ENCODE data around the gene GJB3.
"Not testable (repeated sequence)": the region's sequence is repeated elsewhere in the genome, so short reads cannot be mapped to it uniquely, and the experiment has no call there.

The GJB3 gene

GRCh38 chr1:34761176-34761761, 19.7 kb upstream of the GJB3 start:
- DNase-seq = no peak

GRCh38 chr1:34761776-34762307, 19.2 kb upstream of the GJB3 start:
- DNase-seq = no peak

DNA sequence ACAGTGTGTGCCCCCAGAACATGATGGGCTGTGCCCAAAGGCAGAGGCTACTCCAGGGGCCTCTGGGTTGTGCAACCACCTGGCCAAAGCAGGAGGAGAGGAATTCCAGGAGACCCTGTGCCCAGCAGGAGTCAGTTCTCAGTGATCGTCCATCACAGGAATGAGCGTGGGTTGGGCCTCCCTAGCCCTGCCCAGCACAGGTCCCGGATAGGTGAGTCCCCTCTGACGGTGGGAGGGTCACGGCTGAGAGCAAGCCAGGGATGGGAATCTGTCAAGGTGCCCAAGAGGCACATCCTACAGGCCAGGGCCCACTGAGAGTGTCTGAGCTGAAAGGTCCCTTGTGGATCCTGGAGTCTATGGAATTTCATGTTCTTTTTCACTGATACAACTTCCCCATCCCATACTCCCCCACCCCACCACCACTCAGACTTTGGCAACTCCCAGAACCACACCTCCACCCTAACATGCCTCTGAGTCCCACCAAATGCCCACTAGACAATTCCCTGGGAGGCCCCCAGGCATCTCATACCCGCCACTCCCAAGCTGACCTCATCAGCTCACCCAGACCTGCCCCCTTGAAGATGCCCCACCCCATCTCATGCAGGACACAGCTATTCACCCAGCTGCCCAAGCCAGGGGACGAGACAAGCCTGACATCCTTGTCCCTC, 18.4 kb upstream of the GJB3 start:
- no peak for DNase-seq

- no peak for DNase-seq
These were observed 17.8 kb upstream of the GJB3 start for GRCh38 chr1:34763142-34763781.

DNA sequence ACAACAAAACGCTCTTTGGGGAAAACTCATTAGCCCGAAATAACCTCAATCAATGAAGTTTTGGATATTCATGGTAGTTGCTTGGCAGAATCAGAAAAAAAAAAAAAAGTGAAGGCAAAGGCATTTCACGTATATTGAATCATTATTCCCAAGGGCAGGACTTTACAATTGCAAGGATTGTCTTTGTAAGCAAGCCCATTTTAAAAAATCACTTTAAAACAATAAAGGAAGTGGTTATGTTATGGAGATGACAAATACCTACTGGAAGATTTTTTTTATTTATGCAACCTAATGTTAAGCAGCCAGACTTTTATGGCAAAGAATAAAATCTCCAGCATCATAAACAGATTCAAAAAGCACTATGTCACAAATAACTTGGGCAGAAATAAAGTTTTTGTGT, 12.2 kb upstream of the GJB3 start:
- no peak for DNase-seq

- no peak for DNase-seq
These were observed 10.0 kb upstream of the GJB3 start for GRCh38 chr1:34770891-34771504.

GRCh38 chr1:34771573-34772371, 9.2 kb upstream of the GJB3 start:
- DNase-seq = no peak

GRCh38 chr1:34773114-34773513, 7.9 kb upstream of the GJB3 start:
- DNase-seq = not testable (repeated sequence)

DNA sequence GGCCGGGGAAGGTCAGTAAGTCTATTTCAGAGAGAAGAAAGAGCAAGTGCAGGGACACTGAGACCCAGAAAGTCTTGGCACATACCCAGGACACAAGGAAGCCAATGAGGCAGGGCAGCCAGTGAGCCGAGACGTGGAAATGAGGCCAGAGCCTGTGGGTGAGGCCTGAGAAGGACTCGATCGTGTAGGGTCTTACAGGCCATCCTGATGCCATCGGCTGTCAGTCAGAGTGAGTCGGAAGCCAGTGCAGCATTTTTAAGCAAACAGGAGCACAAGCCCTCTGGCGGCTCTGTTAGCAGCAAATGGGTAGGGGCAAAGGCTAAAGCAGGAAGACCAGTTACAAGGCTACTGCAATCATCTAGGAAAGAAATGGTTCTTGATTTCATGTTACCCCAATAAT, 6.1 kb upstream of the GJB3 start:
- no peak for DNase-seq

GRCh38 chr1:34776911-34777310, 4.1 kb upstream of the GJB3 start:
- DNase-seq = no peak

GRCh38 chr1:34777519-34778321, 3.3 kb upstream of the GJB3 start:
- DNase-seq = no peak

DNA sequence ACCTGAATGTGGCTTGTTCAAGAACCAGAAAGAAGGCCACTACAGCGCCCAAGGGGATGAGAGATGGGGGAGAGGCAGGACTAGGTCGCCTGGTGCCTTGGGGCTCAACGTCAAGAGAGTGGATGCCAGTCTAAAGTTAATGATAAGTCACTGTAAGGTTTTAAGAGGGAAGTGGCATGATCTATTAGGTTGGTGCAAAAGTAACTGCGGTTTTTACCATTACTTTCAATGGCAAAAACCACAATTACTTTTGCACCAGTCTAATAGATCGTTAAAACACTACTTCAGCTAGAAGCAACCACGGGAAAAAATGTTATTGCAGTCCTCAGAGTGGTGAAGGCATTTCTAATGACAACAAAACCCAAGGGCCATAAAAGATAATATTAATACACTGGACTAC, 2.6 kb upstream of the GJB3 start:
- DNase-seq = no peak

DNA sequence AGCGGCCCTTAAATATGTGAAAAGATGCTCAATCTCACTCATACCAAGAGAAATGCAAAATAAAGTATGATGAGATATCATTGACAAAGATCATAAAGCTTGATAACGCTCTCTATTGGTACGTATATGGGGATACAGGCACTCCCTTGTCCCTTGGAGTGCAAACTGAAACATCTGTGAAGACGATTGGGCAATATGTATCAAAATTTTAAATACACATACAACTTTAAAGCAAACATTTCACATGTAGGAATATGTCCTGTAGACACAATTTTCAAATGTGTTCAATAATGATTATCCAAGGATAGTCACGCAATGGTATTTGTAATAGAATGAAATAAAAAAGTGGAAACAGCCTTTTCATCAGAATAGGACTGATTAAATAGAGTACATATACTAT, 2.0 kb upstream of the GJB3 start:
- DNase-seq = no peak

DNA sequence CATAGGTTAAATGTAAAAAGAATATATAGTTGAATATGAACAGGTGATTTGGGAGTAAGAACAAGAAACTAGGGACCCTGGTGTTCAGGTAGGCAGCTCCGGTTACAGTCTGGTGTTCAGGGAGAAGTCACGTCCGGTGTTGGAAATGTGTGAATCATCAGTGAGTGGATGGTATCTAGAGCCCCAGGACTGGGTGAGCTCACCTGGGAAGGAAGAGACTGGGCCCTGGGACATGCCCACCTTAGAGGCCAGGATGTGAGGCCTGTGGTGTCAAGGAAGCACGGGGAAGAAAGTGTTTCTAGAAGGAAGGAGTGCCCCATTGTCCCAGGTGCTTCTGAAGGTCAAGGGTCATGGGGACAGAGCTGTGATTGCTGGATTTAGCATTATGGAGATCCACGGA, 1.5 kb upstream of the GJB3 start:
- no peak for DNase-seq

- no peak for DNase-seq
These were observed 1.1 kb upstream of the GJB3 start for GRCh38 chr1:34779962-34780361.

GRCh38 chr1:34780528-34780927, 486 bp upstream of the GJB3 start:
- no peak for DNase-seq

GRCh38 chr1:34781844-34782391, 904 bp downstream of the GJB3 start:
- no peak for DNase-seq

DNA sequence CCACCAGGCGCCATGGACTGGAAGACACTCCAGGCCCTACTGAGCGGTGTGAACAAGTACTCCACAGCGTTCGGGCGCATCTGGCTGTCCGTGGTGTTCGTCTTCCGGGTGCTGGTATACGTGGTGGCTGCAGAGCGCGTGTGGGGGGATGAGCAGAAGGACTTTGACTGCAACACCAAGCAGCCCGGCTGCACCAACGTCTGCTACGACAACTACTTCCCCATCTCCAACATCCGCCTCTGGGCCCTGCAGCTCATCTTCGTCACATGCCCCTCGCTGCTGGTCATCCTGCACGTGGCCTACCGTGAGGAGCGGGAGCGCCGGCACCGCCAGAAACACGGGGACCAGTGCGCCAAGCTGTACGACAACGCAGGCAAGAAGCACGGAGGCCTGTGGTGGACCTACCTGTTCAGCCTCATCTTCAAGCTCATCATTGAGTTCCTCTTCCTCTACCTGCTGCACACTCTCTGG, 3.8 kb downstream of the GJB3 start:
- no peak for DNase-seq

DNA sequence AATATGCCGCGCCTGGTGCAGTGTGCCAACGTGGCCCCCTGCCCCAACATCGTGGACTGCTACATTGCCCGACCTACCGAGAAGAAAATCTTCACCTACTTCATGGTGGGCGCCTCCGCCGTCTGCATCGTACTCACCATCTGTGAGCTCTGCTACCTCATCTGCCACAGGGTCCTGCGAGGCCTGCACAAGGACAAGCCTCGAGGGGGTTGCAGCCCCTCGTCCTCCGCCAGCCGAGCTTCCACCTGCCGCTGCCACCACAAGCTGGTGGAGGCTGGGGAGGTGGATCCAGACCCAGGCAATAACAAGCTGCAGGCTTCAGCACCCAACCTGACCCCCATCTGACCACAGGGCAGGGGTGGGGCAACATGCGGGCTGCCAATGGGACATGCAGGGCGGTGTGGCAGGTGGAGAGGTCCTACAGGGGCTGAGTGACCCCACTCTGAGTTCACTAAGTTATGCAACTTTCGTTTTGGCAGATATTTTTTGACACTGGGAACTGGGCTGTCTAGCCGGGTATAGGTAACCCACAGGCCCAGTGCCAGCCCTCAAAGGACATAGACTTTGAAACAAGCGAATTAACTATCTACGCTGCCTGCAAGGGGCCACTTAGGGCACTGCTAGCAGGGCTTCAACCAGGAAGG, 4.3 kb downstream of the GJB3 start:
- DNase-seq = no peak

- DNase-seq = no peak
These were observed 5.0 kb downstream of the GJB3 start for GRCh38 chr1:34785875-34786470.

Measured in NCI-H1694 (cell line).